ENCODE data around the gene KRT13. TPM values are rescaled to one million over a fixed set of nuclear protein-coding genes. Genes with fewer than 3 reads are reported as not detected.

Gene KRT13
- total and polyA plus RNA-seq, 2 donors (not counting 3 experiments of a cell fraction or from before 2014, with no cell fraction given): not detected

- Histone ChIP-seq H3K36me3 (ENCODE audit: control insufficient read depth in 2 of 2, extremely low read depth in 1 of 2, insufficient read depth in 2 of 2, low read length in 2 of 2) (no peaks in the 10 kb centered on the region), H3K4me1 (ENCODE audit: control insufficient read depth, extremely low read depth, insufficient read depth, low read length) (no peaks in the 10 kb centered on the region), H3K9me1 (replicated peaks; ENCODE audit: control insufficient read depth, extremely low read depth, insufficient read depth, low read length) (no peaks in the 10 kb centered on the region), H3K9ac (replicated peaks; ENCODE audit: extremely low read depth, insufficient read depth, low read length) (no peak overlapping the region), H3K4me3 (replicated peaks in 1 of 3; ENCODE audit: insufficient read depth in 1 of 3, low read depth in 1 of 3, low read length in 3 of 3) (no peak overlapping the region), H3K4me2 (ENCODE audit: insufficient read depth, low read length) (no peak overlapping the region), H3K79me2 (ENCODE audit: control insufficient read depth, insufficient read depth, low read length) (no peaks in the 10 kb centered on the region), H3K27ac (ENCODE audit: insufficient read depth, low read depth, low read length) (no peak overlapping the region), H3K27me3 (ENCODE audit: control insufficient read depth in 2 of 2, insufficient read depth in 2 of 2, low read length in 2 of 2) (no peaks in the 10 kb centered on the region), H2AFZ (ENCODE audit: low read depth, low read length) (no peak overlapping the region), H4K20me1 (replicated peaks; ENCODE audit: control insufficient read depth, extremely low read depth, insufficient read depth, low read length) (no peaks in the 10 kb centered on the region), H3K9me3 (replicated peaks; ENCODE audit: control insufficient read depth, insufficient read depth, low read length) (no peaks in the 10 kb centered on the region)
- ChIA-PET CTCF (interaction anchor here (0.8 to 22.3 kb wide), 5 partner anchors 12 to 181 kb away, joined by 3 to 350 read pairs (median 6); no protein-coding TSS in a partner anchor), POLR2A (no interaction called here)
- TF ChIP-seq MAX (IDR thresholded peaks at IDR 0.05; ENCODE audit: insufficient read depth, insufficient read length): no peak
- TF ChIP-seq POLR2A (IDR thresholded peaks at IDR 0.05; ENCODE audit: low read depth, low read length): no peak
- no peak for TF ChIP-seq EZH2 (IDR thresholded peaks at IDR 0.05; ENCODE audit: borderline replicate concordance, low read depth, low read length, severe bottlenecking)
- TF ChIP-seq CTCF (IDR thresholded peaks at IDR 0.05; ENCODE audit: extremely low read depth in 1 of 2, insufficient read depth in 1 of 2, low read depth in 1 of 2, low read length in 2 of 2): no peak
- no peak for TF ChIP-seq POLR2AphosphoS5 (IDR thresholded peaks at IDR 0.05; ENCODE audit: insufficient read depth, low read depth, low read length)
- TF ChIP-seq FOS (IDR thresholded peaks at IDR 0.05; ENCODE audit: borderline replicate concordance, insufficient read depth, low read length): no peak
- no peak for TF ChIP-seq MYC (IDR thresholded peaks at IDR 0.05; ENCODE audit: low read depth, low read length)
- TF ChIP-seq GATA2 (IDR thresholded peaks at IDR 0.05; ENCODE audit: insufficient read depth, insufficient read length, low read depth, low read length): no peak
- no peak for TF ChIP-seq JUN (IDR thresholded peaks at IDR 0.05; ENCODE audit: borderline replicate concordance, insufficient read depth, insufficient read length, low read depth)
- dilution Hi-C loops (cut with MboI; ENCODE audit: extremely low pct_ligation_motif_present, low sequenced_read_pairs) (no loop called here), intact Hi-C loops (cut with micrococcal nuclease) (no loop called here)
- no peak for FAIRE-seq
- no TSS peak for BruUV-seq (replicated peaks)
- DNase-seq (ENCODE audit: low read depth, low spot score): no peak
These were observed 21.2 kb downstream of the KRT13 start for GRCh38 chr17:41483991-41484826.
